MM.1S (cell line): ENCODE data around the gene HOXC6.
"Not testable (repeated sequence)": the region's sequence is repeated elsewhere in the genome, so short reads cannot be mapped to it uniquely, and the experiment has no call there.

ENCODE experiments used
- DNase-seq: peaks from one replicate; pipeline ENCODE4 v3.0.0-alpha.2; 2015
- H2AFZ ChIP-seq: fragments of 300-600 bp; sonication (generic); 2 replicates; pipeline ENCODE4 v1.6.0; 2016; ENCODE audit warnings: antibody characterized with exemption, low read length
- H3F3A ChIP-seq: fragments of 300-600 bp; sonication (generic); 2 replicates; pipeline ENCODE4 v1.6.1; 2016; ENCODE audit warnings: mild to moderate bottlenecking, antibody characterized with exemption, low read length, moderate library complexity, mixed read lengths; ENCODE audit not compliant: insufficient read depth
- H3K27ac ChIP-seq: fragments of 300-600 bp; sonication (generic); 2 replicates; pipeline ENCODE4 v1.5.1; 2016; ENCODE audit warnings: mild to moderate bottlenecking, low read length
- H3K27me3 ChIP-seq: fragments of 300-600 bp; sonication (generic); replicated peaks from 2 replicates; pipeline ENCODE4 v1.6.0; 2016; ENCODE audit warnings: low read length; ENCODE audit not compliant: insufficient read depth
- H3K36me3 ChIP-seq: fragments of 300-600 bp; sonication (generic); replicated peaks from 2 replicates; pipeline ENCODE4 v1.6.1; 2016; ENCODE audit warnings: mild to moderate bottlenecking, low read length, mixed read lengths; ENCODE audit not compliant: insufficient read depth
- H3K4me1 ChIP-seq: fragments of 300-600 bp; sonication (generic); 2 replicates; pipeline ENCODE4 v1.6.1; 2016; ENCODE audit warnings: low read length, mixed read lengths
- H3K4me2 ChIP-seq: fragments of 300-600 bp; sonication (generic); 2 replicates; pipeline ENCODE4 v1.6.0; 2016; ENCODE audit warnings: low read depth, low read length
- H3K4me3 ChIP-seq: fragments of 300-600 bp; sonication (generic); 2 replicates; pipeline ENCODE4 v1.5.1; 2016; ENCODE audit warnings: low read length, mixed read lengths
- H3K79me2 ChIP-seq: fragments of 300-600 bp; sonication (generic); 2 replicates; pipeline ENCODE4 v1.6.1; 2016; ENCODE audit warnings: mixed run types, low read length, mixed read lengths
- H3K9ac ChIP-seq: fragments of 300-600 bp; sonication (generic); 2 replicates; pipeline ENCODE4 v1.6.1; 2016; ENCODE audit warnings: low read length, mixed read lengths
- H3K9me2 ChIP-seq: fragments of 300-600 bp; sonication (generic); replicated peaks from 2 replicates; pipeline ENCODE4 v1.6.1; 2016; ENCODE audit warnings: mild to moderate bottlenecking, low read length, mixed read lengths; ENCODE audit not compliant: insufficient read depth
- H3K9me3 ChIP-seq: fragments of 300-600 bp; sonication (generic); replicated peaks from 2 replicates; pipeline ENCODE4 v1.6.1; 2016; ENCODE audit warnings: mild to moderate bottlenecking, low read length, mixed read lengths; ENCODE audit not compliant: insufficient read depth
- H4K20me1 ChIP-seq: fragments of 300-600 bp; sonication (generic); 2 replicates; pipeline ENCODE4 v1.6.1; 2016; ENCODE audit warnings: mild to moderate bottlenecking, low read length, moderate library complexity, mixed read lengths; ENCODE audit not compliant: insufficient read depth
- EZH2 ChIP-seq: fragments of 300-600 bp; sonication (generic); optimal IDR thresholded peaks from 2 replicates; pipeline ENCODE3; 2017; ENCODE audit warnings: low read depth, mild to moderate bottlenecking, antibody characterized with exemption, low read length, mixed read lengths
- EZH2phosphoT487 ChIP-seq: fragments of 300-600 bp; sonication (generic); IDR thresholded peaks from 2 replicates; pipeline ENCODE4 v1.6.1; 2018; ENCODE audit warnings: antibody characterized with exemption, low read length
- TF ChIP-seq, protein P1 (sequence below): fragments of 300-600 bp; sonication (generic); IDR thresholded peaks from 2 replicates; pipeline ENCODE4 v1.5.1; 2016; ENCODE audit warnings: antibody characterized with exemption, low read length, mixed read lengths

The HOXC6 gene

DNA sequence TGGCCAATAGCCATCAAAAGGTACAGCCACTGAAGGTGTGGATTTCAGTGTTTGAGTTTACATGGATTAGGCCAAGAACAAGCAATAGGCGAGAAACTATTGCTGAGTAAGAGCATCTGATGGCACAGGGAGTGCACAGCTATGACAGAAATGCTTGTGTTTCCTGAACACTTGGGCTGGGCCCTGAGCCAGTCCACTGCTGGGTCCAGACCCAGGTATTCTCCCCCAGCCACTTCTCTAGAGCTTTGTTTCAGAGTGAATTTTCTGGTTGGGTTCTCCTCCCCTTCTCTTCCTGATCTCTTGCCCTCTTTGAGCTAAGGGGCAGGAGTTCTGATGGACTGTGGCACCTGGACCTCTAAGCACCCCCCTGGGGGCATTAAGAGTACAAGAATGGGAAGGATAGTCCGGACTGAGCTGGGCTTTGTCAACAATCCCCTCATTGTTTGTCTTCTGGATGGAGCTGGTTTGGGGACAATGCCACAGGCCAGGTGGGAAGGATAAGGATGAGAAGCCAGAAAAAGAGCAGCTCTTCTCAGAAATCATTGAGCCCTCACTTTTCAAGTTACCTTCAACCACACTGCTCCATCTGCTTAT lies 13.0 kb downstream of the HOXC6 start:
- no peak for DNase-seq
- TF ChIP-seq EZH2phosphoT487 = no peak
- TF ChIP-seq, protein P1, sequence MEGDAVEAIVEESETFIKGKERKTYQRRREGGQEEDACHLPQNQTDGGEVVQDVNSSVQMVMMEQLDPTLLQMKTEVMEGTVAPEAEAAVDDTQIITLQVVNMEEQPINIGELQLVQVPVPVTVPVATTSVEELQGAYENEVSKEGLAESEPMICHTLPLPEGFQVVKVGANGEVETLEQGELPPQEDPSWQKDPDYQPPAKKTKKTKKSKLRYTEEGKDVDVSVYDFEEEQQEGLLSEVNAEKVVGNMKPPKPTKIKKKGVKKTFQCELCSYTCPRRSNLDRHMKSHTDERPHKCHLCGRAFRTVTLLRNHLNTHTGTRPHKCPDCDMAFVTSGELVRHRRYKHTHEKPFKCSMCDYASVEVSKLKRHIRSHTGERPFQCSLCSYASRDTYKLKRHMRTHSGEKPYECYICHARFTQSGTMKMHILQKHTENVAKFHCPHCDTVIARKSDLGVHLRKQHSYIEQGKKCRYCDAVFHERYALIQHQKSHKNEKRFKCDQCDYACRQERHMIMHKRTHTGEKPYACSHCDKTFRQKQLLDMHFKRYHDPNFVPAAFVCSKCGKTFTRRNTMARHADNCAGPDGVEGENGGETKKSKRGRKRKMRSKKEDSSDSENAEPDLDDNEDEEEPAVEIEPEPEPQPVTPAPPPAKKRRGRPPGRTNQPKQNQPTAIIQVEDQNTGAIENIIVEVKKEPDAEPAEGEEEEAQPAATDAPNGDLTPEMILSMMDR = no peak
- TF ChIP-seq EZH2 = no peak
- no peaks in the 10 kb centered on the region for H3K36me3 ChIP-seq
- no peaks in the 10 kb centered on the region for H4K20me1 ChIP-seq
- H3K4me3 ChIP-seq = no peak overlapping the region
- H2AFZ ChIP-seq = no peak overlapping the region
- no peaks in the 10 kb centered on the region for H3K79me2 ChIP-seq
- H3K9ac ChIP-seq = no peak overlapping the region
- no peak overlapping the region for H3K27ac ChIP-seq
- H3F3A ChIP-seq = no peaks in the 10 kb centered on the region
- no peak overlapping the region for H3K4me2 ChIP-seq
- no peaks in the 10 kb centered on the region for H3K4me1 ChIP-seq
- H3K9me2 ChIP-seq = no peaks in the 10 kb centered on the region
- H3K27me3 ChIP-seq = peaks cover 74% of the 10 kb centered on the region
- no peaks in the 10 kb centered on the region for H3K9me3 ChIP-seq

DNA sequence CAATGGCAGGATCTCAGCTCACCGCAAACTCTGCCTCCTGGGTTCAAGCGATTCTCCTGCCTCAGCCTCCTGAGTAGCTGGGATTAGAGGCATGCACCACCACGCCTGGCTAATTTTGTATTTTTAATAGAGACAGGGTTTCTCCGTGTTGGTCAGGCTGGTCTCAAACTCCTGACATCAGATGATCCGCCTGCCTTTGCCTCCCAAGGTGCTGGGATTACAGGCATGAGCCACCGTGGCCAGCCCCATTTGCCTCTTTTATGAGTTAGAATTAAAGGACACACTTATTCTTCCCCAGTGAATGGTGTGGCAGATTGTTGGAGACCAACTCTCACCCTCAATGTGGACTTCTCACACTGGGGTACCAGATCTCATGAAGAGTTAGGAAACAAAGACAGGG lies 13.8 kb downstream of the HOXC6 start:
- not testable (repeated sequence) for H3F3A ChIP-seq, H3K4me3 ChIP-seq, H3K79me2 ChIP-seq, H3K9me2 ChIP-seq, H3K9me3 ChIP-seq, H3K4me1 ChIP-seq, H3K9ac ChIP-seq, H3K27ac ChIP-seq, DNase-seq, H3K4me2 ChIP-seq, H3K36me3 ChIP-seq, H2AFZ ChIP-seq, H4K20me1 ChIP-seq
- peaks cover 75% of the 10 kb centered on the region for H3K27me3 ChIP-seq

DNA sequence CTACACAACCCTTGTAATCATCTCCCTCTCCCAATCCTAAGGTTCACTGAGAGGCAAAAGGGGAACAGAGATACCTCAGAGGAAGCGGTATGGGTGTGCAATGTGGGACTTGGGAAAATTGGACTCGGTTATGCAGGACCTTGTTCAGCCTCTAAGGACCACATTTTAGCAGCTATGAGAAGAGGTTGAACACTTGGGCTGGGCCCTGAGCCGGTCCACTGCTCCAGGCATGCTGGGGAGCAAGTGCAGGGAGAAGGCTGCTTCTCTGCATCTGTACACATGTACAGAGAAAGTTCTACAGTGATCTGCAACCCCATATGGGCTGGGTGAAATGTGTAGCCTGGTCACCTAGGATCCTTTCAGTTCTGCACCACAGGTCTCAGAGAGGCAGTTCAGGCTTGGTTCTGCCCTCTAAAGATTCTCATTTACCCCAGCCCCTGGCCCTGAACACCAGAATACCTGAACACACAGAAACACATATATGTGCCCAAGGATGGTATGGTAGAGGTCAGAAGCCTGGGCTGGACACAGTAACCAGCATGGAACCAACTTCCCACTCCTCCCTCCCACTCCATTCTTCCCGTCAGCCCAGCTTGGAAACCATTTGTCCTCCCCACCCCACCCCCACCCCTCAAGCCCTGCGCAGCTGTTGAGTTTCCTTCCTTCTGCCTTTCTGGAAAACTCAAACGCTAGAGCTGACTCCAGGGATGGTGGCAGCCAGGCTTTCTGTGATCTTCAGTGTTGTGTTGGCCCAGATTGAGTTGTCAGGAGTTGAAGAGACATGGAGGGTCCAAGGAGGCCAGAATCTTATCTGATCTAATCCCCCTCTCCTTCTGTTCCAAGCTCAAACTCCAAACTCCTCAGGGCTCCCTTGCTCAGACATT lies 15.0 kb downstream of the HOXC6 start:
- no peak overlapping the region for H3K4me3 ChIP-seq
- no peaks in the 10 kb centered on the region for H3F3A ChIP-seq
- peaks cover 75% of the 10 kb centered on the region for H3K27me3 ChIP-seq
- no peaks in the 10 kb centered on the region for H3K79me2 ChIP-seq
- H3K9me2 ChIP-seq = no peaks in the 10 kb centered on the region
- no peaks in the 10 kb centered on the region for H3K36me3 ChIP-seq
- no peak overlapping the region for H3K9ac ChIP-seq
- H3K27ac ChIP-seq = no peak overlapping the region
- no peak for TF ChIP-seq EZH2phosphoT487
- no peak for TF ChIP-seq EZH2
- TF ChIP-seq, protein P1 = no peak
- no peaks in the 10 kb centered on the region for H3K4me1 ChIP-seq
- no peaks in the 10 kb centered on the region for H4K20me1 ChIP-seq
- DNase-seq = no peak
- no peaks in the 10 kb centered on the region for H3K9me3 ChIP-seq
- no peak overlapping the region for H2AFZ ChIP-seq
- no peak overlapping the region for H3K4me2 ChIP-seq
